ENCODE data around the gene KAZN.

KAZN gene

DNA sequence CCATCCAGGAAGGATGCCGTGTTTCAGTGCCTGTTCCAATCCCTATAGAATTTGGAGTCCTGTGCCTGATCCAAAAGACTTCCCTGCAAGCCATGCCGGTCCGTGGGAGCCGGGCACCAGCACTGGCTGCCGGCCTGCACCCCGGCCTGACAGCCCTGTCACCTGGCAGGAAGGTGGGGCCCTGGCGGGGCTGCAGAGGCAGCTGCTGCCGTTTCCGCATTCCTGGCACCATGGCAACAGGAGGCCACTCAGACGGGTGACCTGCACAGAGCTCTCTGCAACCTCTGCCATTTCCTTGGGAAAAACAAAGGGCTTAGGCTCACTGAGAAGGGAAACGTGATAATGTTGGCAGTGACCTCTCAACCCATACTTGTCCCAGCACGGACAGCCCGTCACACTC is 491.9 kb downstream of the KAZN start:
- DNase-seq (ENCODE audit: low read depth): no peak

DNA sequence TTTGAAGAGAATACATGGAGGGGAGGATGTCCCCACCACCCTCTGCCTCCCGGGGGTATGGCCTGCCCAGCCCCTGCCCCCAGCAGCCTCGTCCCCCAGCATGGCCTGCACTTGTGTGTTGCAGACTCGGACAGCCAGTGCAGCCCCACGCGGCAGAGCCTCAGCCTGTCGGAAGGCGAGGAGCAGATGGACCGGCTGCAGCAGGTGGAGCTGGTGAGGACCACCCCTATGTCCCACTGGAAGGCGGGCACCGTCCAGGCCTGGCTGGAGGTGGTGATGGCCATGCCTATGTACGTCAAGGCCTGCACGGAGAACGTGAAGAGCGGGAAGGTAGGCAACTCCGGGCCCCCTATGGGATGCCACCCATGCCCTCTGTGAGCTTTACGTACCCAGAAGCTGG is 495.6 kb downstream of the KAZN start:
- DNase-seq (ENCODE audit: low read depth): no peak

DNA sequence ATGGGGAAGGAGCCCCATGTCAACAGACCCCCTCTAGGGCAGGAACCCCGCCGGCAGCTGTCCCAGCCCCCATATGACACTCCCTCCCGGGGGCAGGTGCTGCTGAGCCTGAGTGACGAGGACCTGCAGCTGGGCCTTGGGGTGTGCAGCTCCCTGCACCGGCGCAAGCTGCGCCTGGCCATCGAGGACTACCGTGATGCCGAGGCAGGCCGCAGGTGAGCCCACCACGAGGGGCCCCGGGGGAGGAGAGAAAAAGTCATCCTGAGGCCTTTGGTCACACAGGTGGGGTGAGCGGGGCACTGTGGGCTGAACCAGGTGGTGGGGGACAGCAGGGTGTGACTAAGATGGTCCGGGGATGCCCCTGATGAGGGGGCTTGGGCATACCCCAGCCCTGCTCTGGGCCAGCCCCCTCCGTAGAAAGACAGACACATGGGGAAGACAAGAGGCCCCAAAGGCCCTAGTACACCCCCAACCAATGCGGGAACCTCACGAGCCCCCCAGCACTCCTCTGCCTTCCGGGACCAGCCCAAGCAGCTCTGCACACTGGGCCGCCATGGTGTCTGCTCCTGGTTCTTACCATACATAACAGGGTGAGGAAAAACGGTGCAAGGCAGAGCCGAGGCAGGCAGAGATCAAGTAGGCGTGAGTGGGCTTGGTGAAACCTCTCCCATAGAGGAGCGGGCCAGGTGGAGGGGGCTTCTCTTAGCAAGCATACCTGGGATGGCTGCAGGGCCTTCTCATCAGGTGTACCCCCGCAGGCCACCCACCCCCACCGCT is 496.4 kb downstream of the KAZN start:
- no peak for DNase-seq (ENCODE audit: low read depth)

DNA sequence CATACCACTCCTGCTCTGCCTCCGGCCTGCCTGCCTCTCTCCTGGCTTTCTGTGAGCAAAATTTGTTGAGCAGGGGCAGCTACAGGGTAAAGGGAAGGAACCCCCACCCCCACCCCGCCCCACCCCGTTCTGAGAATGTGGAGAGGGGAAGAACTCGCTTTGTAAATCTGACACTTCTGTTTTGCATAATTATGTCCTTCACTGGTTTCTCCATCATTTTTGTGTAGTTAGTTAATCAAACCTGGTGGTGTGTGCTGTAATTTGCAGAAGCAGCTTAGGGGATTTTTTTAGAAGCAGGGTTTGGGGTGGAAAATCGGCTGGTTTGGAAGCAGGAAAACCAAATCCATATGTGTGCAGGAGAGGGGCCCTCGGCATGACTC is 497.0 kb downstream of the KAZN start:
- no peak for DNase-seq (ENCODE audit: low read depth)

DNA sequence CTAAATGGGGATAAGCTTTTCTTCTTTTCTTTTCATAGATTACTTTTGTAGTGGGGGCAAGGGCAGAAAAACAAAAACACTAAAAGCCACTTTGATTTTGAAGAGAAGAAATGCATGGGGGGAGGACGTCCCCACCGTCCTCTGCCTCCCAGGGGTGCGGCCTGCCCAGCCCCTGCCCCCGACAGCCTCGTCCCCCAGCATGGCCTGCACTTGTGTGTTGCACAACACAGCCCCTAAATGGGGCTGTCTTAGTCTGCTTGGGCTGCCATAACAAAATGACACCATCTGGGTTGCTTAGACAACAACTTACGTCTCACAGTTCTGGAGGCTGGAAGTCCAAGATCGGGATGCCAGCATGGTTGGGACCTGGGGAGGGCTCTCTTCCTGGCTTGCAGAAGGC is 497.8 kb downstream of the KAZN start:
- DNase-seq (ENCODE audit: low read depth): no peak

DNA sequence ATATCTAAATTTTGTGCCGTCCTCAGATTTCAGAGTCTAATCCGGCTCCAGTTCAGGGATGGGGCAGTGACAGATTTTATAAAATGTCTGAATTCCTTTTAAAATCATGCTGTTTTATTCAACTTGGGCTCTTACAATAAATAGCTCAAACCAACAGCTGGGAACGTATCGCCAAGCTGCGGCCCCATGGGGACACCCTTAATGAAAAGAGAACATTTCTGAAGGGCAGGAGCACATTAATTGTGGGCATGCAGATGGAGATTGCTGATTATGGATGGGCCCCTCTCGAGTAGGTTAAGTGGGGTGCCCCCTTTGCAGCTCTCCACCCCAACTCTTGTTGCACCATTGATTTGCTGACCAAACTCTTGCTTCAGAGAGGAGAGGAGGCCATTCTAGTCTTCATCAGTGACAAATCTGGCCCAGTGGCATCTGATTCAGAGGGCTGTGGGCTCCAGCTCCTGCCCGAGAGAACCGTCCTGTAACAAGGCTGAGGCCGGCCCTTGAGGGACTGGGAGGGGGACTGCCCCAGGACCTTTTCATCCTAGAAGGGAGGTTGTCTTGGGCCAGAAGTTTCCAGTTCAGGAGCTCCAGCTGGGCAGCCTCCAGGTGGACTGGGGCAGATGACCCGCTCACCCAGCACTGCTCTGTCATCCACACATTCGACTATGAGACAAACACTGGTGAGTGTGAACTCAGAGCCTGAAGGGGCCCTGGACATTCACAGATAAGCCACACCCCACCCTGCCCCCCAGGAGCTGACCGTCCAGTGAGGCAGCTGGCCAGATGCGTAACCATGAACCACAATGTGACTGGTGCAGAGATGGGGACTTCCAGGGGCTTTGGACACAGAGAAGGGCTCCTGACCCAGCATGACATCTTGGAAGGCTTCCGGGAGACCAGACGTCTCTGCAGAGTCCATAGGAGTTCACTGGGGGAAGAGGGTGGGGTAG is 500.0 kb downstream of the KAZN start:
- DNase-seq (ENCODE audit: low read depth): no peak

DNA sequence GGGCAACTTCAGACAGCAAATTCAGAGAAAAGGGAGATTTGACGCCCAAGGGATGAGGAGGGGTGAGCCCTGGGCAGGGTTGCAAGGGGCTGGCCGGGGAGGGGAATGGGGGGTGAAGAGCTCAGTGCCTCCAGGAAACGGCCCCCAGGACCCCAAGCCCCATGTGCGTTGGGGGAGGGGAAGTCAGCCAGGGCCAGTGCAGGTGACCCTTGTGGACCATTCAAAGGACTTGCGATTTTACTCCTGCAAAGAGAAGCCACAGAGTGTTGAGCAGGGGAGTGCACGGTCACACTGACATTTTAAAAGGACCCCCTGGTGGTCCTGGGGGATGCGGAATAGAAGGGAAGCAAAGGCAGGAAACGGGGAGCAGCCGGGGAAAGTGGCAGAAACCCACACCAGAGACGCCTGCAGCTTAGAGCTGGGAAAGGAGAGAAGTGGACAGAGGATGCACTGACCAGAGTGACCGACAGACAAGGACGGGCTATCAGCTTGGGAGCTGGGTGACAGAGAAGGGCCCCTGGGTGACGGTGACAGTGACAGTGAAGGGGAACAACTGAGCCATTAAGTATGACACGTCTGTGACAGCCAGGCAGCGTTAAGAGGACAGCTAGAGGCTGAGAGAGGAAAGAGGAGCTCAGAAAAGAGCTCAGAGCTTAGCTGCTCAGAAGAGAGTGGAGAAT is 501.1 kb downstream of the KAZN start:
- DNase-seq (ENCODE audit: low read depth): no peak

DNA sequence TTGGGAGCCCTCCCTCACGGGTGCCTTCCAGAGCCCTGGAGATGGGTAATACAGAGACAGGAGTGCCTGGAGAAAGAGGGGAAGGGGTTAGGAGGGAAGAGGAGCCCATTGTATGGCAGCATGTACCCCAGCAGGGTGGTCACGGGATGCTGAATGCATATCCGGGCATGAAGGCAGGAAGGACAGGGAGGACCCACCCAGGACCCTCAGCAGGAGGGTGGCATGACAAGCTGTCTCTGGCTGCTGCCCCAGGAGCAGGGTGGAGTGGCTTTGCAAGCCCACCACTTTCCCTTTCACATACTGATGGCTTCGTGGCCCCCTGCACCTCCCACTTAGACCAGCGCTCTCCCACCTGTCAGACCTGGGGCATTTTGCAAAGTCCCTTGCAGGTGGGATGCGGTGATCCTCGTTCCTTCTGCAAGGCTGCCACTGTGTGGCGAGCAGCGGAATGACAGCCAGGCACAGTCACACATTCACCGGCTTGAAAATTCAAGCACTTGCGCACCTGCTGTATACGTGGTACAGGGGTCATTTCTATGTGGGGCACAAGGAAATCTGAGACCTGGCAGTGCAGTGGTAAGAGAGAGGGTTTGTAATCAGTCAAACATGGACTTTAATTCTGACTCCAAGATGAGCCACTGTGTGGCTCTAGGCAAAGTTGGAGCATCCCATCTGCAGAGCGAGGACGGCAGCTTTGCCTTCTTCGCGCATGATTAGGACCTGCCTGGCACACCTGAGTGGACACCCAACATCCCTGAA is 501.8 kb downstream of the KAZN start:
- DNase-seq (ENCODE audit: low read depth): no peak

DNA sequence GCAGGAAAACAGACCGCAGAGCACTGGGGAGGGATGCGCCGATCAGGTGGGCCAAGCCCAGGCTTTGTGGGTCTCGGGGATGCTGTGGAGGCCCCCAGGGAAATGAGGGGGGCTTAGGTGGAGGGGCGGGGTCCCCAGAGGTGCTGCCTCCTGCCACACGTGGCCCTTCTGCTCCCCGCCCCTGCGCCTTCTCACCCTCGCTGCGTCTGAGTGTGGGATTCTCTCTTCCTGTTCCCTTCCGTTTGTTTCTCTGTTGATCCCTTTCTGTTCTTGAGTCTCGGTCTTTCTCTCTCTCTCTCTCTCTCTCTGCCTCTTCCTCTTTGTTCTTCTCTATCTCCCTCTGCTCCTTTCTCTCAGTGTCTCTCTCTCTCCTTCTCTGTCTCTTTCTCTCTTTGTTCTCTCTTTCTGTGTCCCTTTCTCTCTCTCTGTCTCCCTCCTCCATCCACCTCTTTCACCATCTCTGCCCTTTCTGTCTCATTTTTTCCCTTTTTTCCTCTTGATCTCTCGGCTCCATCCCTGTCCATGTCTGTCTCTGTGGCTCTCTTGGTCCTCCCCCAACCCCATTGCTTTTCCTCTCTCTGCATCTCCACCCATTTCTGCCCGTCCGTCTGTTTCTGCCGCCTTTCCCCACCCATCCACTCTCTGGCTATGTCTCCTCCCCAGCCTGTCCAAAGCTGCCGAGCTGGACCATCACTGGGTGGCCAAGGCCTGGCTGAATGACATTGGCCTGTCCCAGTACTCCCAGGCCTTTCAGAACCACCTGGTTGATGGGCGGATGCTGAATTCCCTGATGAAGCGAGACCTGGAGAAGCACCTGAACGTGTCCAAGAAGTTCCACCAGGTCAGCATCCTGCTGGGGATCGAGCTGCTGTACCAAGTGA is 502.6 kb downstream of the KAZN start:
- no peak for DNase-seq (ENCODE audit: low read depth)

DNA sequence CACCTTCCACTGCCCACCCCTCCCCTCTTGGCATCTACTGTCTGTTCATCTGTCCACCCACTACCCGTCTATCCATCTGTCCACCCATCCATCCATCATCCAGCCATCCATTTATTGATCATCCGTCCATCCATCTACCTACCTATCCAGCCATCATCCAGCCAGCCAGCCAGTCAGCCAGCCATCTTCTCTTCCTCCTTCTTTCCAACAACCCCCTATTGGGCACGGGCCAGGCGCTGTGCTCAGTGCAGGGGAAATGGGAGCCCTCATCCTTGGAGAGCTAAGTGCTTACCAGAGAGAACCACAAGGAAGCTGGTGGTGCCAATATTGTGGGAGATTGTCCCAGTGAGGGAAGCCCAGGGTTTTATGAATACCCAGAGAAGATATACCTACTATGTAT is 503.3 kb downstream of the KAZN start:
- no peak for DNase-seq (ENCODE audit: low read depth)

DNA sequence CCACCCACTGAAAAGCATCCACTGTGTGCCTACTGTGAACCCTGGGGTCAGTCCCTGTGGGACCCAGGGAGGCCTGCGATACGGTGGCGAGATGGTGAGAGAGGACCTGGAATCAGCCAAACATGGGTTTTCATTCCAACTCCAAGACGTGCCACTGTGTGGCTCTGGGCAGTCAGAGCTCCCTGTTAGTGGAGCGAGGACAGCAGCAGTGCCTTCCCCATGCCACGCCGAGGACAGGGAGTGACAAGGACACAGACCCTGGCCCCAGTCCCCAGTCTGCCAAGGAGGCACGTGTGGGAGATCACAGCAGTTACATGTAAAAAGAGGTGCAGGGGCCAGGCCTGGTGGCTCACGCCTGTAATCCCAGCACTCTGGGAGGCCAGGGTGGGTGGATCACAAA is 504.2 kb downstream of the KAZN start:
- DNase-seq (ENCODE audit: low read depth): no peak

DNA sequence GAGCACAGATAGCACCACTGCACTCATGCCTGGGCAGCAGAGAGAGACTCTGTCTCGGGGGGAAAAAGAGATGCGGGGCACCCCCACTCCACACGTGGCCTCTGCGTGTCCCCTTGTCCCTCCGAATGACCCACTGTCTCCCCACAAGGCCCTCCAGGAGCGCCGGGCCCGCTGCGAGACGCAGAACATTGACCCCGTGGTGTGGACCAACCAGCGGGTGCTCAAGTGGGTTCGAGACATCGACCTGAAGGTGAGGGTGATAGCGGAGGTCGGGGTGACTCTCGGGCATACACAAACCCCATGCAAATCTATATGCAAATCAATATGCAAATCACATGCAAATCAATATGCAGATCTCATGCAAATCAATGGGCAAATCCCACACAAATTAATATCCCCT is 504.7 kb downstream of the KAZN start:
- no peak for DNase-seq (ENCODE audit: low read depth)

DNA sequence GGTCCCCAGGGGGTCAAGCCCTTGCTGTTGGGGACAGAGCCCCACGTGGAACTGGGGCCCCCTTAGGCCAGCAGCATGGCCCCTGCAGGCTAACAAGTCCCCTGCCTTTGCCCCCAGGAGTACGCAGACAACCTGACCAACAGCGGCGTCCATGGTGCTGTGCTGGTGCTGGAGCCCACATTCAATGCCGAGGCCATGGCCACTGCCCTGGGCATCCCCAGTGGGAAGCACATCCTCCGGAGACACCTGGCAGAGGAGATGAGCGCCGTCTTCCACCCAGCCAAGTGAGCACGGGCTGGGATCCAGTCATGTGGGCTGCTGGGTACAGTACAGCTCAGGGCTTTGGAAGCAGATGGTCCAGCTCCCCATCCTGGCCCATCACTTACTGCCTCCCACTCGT is 505.4 kb downstream of the KAZN start:
- no peak for DNase-seq (ENCODE audit: low read depth)

DNA sequence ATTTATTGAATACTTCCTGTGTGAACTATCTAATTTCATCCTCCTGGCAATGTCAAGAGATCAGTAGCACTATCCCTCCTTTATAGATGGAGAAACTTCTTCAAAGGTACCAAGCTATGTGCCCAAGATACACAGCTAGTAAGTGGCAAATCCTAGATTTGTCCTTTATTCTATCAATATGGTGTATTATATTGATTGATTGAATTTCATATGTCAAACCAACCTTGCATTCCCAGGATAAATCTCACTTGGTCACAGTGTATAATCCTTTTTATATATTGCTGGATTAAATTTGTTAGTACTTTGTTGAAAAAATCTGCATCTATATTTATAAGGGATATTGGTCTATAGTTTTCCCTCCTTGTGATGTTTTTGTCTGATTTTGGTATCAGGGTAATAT is 506.3 kb downstream of the KAZN start:
- no peak for DNase-seq (ENCODE audit: low read depth)

DNA sequence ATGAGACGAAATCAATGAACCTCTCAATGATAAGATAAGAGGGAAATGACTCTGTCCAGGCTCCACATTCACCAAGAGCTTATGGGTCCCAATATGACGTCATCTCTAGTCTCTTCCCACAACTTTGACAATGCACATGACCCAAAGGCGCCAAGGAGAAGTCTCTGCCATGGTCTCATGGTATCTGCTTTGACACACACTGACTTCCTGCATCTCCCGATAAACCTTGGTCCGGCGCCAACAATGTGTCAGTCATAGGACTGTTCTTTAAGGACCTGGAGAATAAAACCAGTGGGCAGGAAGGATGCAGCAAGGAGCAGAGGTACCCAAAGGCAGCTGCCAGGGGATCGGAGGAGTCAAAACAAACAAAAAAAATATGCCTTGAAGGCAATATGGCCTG is 508.1 kb downstream of the KAZN start:
- DNase-seq (ENCODE audit: low read depth): peak; percentile 80

DNA sequence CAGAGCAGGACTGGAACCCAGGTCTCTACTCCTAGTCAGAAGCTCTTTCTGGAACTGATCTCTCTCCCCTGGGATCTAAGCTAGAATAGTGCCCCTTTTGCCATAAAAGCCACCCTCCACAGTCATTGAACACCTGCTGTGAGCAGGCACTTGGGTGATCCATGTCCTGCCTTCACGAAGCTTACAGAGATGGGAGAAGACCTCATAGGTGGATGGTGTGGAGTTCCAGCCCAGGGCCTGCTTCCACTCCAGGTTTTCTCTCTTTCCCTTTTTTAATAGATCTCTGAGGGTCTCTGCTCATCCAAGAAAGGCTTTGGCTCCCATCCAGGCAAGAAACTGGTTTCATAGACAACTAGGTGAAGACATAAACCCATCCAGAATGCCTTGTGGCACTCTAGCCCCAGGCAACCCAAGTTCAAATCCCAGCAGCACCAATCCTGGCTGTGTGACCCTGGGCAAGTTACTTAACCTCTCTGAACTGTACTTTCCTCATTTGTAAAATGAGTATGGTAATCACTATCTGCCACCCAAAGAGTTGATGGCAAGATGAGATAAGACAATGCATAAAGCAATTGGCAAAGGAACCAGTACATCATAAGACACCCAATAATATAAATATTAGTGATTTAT is 508.7 kb downstream of the KAZN start:
- no peak for DNase-seq (ENCODE audit: low read depth)

DNA sequence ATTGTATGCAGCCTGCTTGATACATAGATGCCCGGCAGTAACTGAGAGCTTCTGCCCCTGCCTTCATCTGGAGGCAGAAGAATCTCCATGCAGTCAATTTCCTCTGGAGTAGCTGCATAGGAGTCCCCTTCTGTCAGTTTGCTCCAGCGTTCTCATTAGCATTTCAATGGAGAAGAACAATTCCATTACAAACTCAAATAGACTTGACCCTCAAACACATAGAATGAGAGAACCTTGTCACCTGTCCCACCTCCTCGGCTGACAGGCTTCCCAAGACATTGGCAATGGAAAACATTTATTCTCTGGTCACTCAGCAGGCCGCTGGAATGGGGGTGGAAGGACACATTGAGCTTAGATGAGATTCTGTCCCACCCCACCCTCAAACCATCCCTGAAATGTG is 509.4 kb downstream of the KAZN start:
- no peak for DNase-seq (ENCODE audit: low read depth)

DNA sequence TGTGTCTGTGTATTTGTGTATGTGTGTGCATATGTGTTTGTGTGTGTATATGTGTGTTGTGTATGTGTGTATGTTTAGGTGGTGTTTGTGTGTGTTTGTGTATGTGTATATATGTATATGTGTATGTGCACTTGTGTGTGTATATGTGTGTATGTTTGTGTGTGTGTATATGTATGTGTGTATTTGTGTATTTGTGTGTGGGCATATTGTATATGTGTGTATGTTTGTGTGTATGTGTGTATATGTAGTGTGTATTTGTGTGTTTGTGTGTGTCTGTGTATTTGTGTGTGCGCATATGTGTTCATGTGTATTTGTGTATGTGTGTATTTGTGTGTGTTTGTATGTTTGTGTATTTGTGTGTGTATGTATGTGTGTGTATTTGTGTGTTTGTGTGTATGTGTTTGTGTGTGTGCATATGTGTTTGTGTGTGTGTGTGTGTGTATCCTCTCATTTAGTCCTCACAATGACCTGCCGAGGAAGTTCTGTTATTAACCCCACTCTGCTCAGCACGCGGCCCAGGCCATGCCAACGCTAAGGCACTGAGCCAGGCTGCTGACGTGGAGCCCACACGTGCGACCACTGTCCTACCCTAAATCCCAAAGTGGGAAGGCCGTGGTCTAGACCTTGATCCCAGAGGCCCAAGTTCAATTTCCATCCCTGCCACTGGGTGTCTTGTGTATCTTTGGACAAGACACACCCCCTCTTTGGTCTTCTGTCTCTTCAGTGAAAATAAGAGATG is 511.8 kb downstream of the KAZN start:
- DNase-seq (ENCODE audit: low read depth): no peak

DNA sequence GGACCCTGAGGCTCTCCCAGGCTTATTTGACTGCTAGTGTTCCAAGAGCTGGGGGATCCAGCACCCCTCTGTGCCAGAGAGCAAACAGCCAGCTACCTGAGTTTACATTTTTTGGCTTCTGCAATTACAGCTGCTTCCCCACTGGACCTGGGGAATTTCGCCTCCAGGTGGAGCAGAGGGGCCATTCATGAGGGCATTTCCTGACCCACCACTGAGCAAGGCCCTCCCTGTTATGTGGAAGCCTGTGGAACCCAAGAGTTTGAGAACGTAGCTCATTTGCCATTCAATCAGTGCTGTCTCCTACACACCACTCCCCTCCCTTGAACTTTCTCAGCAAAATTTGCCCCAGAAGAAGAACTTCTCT is 512.4 kb downstream of the KAZN start:
- DNase-seq (ENCODE audit: low read depth): no peak

DNA sequence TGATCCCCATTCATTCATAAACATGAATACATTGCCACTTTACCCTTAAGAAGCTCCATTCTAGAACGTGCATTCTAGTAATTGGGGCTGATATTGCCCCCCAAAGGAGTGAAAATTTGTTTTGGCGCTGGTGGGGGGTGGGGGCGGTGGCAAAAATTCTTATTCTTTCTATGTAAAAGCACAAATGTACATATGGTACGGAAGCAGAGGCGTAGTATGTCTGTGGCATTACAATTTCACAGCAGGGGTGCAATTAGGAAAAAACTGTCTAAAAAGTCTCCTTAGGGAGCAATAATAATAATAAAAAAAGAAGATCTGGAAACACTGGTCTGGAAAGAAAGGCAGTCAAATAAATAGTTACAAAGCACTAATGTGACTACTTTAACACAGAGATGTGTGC is 514.7 kb downstream of the KAZN start:
- no peak for DNase-seq (ENCODE audit: low read depth)

All from CMK (cell line).